Fibroblast of the conjunctiva (primary cell): ENCODE measurements around the gene TTC3.

Source experiments
- DNase-seq: peaks from one replicate; pipeline ENCODE4 v3.0.0-alpha.2; 2010; ENCODE audit warnings: low read depth

Gene TTC3

GRCh38 chr21:37062593-37062935 is 10.5 kb upstream of the TTC3 start:
- no peak for DNase-seq

DNA sequence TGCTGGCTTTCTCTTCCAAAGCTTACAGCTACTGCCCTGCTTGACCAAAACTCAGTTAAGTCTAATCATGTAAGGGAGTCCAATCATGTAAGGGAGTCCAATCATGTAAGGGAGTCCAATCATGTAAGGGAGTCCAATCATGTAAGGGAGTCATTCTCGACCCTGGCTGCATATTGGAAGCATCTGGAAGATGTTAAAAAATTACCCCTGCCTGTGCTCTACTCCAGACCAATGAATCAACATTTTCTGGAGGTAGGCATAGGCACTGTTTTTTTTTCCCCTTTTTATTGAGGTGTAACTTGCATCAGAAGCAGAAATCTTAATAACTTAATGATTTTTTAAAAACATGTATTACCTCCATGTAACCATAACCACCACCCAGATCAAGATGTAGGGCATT is 9.6 kb upstream of the TTC3 start:
- DNase-seq = no peak

DNA sequence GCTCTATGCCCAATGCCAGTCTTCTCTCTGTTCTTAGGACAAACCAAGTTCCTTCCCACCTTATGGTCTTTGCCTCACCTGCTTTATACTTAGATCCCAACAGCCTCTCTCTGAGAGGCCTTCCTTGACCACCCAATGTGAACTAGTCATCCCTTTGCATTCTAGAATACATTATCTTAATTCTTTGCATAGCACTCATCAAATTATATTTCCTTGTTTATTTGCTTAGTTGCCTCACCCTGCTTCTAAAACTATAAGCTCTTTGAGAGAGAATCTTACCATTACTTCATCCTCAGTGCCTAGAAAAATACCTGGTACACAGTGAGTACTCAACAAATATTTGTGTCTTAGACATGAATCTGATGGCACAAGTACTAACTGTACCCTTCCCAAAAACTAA is 8.2 kb upstream of the TTC3 start:
- no peak for DNase-seq

DNA sequence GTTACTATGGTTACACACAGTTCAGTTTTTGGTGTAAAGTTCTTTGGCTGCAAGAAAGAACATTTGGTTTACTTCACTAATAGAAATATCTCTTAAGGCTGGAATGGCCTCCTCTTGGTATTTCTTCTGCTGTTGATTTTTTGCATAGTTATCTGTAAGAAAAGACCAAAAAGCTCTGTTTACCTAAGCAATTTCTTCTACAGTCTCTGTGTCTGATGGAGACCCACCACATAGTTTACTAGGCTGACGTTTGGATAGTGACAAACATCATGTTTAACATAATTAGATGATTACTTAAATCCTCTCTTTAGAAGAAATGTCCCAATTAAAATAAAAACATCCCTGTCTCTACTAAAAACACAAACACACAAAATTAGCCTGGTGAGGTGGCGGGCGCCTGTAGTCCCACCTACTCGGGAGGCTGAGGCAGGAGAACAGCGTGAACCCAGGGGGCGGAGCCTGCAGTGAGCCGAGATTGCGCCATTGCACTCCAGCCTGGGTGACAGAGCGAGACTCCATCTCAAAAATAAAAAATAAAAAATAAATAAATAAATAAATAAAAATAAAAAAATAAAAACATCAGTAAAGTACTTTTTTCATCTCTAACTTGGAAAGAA is 7.4 kb upstream of the TTC3 start:
- DNase-seq = no peak

GRCh38 chr21:37071561-37072273 is 1.3 kb upstream of the TTC3 start:
- peak; percentile 74 for DNase-seq

DNA sequence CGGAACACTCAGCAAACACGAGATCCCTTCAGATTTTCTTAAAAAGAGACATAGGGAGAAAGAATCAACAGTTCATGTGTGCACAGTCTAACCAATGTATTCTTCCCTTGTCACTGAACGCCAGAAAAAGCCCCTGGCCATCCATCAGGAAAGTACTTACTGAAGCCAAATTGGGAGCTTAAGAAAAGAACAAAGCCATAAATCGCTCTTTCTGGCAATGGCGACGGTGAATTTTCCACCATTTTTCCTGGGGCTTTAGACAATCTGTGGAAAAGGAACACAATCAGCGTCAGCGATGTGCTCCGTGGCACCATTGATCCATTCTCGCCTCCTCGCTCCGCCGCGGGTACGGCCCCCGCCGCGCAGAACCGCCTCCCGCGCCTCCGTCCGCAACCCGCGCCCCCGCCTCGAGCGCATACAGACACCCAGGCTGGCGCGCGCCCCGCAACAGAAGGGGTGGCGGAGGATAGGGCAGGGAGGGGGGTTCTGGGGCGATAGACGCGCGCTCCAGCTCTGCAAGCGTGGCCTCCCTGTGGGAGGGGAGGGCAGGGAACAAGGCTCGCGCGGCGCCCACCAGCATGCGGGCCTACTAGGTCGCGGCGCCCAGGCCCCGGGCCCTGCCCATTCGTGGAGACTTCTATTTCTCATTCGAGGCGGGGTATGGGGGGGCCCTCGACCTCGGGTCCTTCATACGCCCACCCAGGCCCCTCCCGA is 623 bp upstream of the TTC3 start:
- peak; percentile 76 for DNase-seq

DNA sequence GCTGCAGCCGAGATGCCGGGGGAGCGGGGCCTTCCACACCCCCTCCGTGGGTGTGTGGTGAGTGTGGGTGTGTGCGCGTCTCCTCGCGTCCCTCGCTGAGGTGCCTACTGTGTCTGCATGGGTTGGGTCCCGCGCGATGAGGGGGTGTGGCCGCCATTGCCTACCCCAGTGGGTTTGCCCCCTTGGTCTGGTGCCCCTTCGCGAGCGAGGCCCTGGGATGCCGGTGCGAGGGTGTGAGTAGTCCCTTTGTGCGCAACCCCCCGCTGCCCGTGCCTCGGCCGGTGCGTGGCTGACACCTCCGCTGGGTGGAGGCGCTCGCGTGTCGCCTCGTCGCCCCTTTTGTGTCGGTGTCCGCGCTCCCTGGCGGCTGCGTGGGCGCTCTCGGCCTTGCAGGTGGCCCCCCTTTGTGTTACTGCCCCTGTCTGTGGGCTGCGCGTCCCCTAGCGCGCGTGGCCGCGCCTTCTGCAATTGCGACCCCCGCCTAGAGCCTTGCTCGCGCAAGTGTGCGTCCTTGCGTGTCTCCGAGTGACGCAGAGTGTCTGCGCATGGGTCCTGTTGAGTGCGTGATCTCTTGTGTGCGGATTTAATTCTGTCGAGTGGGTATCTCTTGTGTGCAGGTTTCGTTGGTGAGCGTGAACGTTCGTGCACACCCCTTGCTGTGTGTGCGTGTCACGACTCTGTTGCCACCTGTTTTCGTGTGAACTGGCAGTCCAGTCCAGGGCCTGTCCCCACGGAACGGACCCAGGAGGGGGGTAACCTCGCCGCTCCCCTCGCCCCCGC is 553 bp downstream of the TTC3 start:
- DNase-seq = no peak

DNA sequence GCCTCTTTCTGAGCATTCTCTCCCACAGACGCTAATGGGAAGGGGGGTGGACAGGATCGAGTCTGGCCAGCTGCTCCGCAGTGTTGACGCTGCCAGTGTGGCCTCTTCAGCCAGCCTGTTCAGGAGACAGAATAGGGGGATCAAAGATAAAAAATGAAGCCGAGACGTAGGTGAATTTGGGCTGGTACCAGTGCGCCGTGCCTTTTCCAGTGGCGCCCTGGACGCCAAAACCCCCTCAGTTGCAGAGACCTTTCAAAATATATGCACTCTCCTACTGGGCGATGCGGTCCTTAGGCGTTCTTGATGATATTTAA is 1.1 kb downstream of the TTC3 start:
- DNase-seq = no peak

- no peak for DNase-seq
Observed at GRCh38 chr21:37074546-37074945, 1.5 kb downstream of the TTC3 start.

GRCh38 chr21:37075214-37075770 is 2.2 kb downstream of the TTC3 start:
- DNase-seq = no peak

- DNase-seq = no peak
Observed at GRCh38 chr21:37076087-37076850, 3.2 kb downstream of the TTC3 start.

- DNase-seq = no peak
Observed at GRCh38 chr21:37077403-37077802, 4.3 kb downstream of the TTC3 start.

GRCh38 chr21:37079211-37079824 is 6.3 kb downstream of the TTC3 start:
- DNase-seq = no peak

DNA sequence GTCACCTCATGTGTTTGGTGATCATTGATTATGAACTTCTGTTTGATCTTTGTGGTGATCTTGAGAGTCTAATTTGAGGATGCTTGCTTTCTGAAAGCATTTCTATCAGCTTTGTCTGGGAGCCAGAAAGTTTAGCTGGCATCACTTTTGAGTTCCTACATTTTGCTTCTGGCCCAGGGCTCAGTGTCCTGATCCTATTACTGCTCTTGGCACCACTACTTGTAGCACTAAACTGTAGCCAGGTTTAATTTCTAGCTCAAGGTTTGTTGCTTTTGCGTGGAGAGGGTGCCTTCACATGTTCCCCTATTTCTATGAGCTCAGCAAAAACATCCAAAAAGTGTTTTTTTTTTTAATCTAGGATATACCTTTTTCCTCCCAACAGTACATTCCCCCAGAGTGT is 9.3 kb downstream of the TTC3 start:
- no peak for DNase-seq

GRCh38 chr21:37082856-37083528 is 9.9 kb downstream of the TTC3 start:
- no peak for DNase-seq

DNA sequence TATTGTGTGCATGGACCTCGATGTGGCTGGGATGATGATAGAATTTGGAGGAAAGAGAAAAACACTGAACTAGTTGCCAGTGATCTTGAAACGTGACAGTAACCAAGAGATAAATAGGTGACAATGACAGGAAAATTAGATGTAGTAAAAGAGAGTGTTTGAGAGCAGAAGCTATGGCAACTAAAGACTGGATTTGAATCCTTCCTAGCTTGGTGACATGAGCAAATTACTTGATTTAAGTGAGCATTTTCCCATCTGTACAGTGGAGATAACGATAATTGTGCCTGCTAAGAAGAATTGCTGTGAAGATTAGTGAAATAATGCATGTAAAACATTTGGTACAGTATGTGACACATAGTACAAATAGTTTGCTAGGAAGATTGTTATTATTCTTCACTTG is 12.7 kb downstream of the TTC3 start:
- DNase-seq = no peak

DNA sequence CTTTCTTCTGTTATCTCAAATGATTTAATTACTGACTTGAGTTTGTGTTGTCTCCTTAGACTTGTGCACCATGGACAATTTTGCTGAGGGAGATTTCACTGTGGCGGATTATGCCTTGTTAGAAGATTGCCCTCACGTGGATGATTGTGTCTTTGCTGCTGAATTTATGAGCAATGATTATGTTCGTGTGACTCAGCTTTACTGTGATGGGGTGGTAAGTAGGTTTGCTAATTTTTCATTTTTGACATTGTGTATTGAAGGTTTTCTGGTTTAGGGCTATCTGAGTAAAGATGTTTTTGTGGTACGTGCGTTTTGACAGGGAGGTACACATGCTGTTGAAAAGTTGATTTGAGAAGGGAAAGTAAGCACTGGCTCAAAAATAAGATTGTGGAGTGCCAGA is 14.1 kb downstream of the TTC3 start:
- DNase-seq = peak; percentile 67

GRCh38 chr21:37088186-37088735 is 15.2 kb downstream of the TTC3 start:
- no peak for DNase-seq

- DNase-seq = no peak
Observed at GRCh38 chr21:37093977-37094376, 20.9 kb downstream of the TTC3 start.

DNA sequence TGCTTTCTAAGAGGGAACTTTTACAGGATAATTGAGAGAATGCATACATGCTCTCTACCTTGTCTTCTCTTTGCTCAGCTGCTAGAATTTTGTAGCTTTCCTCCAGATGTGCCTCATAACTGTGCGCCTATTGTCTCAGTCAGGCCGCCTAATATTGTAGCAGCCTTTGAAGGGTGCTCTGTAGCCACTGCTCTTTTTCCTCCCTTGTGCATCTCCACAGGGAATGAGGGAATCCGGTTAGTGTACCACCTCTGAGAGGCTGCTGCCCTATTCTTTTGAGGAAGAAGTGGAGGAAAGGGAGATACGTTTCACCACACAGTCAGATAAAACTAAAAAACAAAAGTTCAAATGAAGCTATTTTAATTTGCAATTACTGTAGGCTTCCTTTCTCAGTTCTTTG is 22.8 kb downstream of the TTC3 start:
- no peak for DNase-seq

- DNase-seq = no peak
Observed at GRCh38 chr21:37098751-37099150, 25.7 kb downstream of the TTC3 start.
